HCT116 (cell line): ENCODE measurements around the gene DDRGK1. TPM values are rescaled to one million over a fixed set of nuclear protein-coding genes. Genes with fewer than 3 reads are reported as not detected.
"Not testable (repeated sequence)": the region's sequence is repeated elsewhere in the genome, so short reads cannot be mapped to it uniquely, and the experiment has no call there.

Experiments used
- ATAC-seq: fragments of 200-7000 bp; cut with Tn5 transposase; 2 replicates; pipeline ENCODE4 v1.9.1; 2020; ENCODE audit warnings: mild to moderate bottlenecking, moderate library complexity
- BruUV-seq: library from RNA; stranded (reverse); fragments of 400-500 nt; replicated peaks from 2 replicates; lab custom pipeline; 2021; lab: Mats Ljungman, UMichigan
- CTCF ChIA-PET: fragments of 300-600 bp; sonication (Branson Sonifier 250); formaldehyde crosslinking; loops from one replicate; lab custom pipeline; 2021; ENCODE audit warnings: antibody characterized with exemption; lab: Charles Lee
- POLR2A ChIA-PET: fragments of 300-600, 350-600 bp; sonication (Branson Sonifier 250); formaldehyde crosslinking; loops from one replicate; lab custom pipeline; 2021; ENCODE audit warnings: antibody characterized with exemption; lab: Charles Lee
- RAD21 ChIA-PET, 2 experiments: fragments of 300-600 bp; sonication (Branson Sonifier 250); formaldehyde crosslinking; loops; one replicate each; lab custom pipeline; 2023; ENCODE audit warnings: low total read pairs in 2 of 2; ENCODE audit not compliant: uncharacterized antibody in 2 of 2, unreplicated experiment in 2 of 2, low non-redundant PET in 1 of 2; lab: Charles Lee
- DNase-seq: peaks from one replicate; pipeline ENCODE4 v3.0.0-alpha.2; 2010; ENCODE audit warnings: low read depth, low spot score
- H2AFZ ChIP-seq: fragments of 200-600 bp; shearing (Covaris generic), sonication (generic); 2 replicates; pipeline ENCODE4 v1.6.1; 2017; ENCODE audit warnings: low read depth, mixed run types, mixed read lengths, antibody characterized with exemption, low read length; ENCODE audit not compliant: poor library complexity, severe bottlenecking
- H3K27ac ChIP-seq: 2 replicates; pipeline ENCODE4 v1.5.1; 2012; ENCODE audit warnings: low read depth, low read length
- H3K27me3 ChIP-seq: fragments of 200-600 bp; sonication (generic); 2 replicates; pipeline ENCODE4 v1.6.1; 2016; ENCODE audit warnings: mixed run types, low read length, mixed read lengths; ENCODE audit not compliant: insufficient read depth
- H3K36me3 ChIP-seq, 2 experiments: fragments of 200-500 bp in 1 of 2; fragments of 200-600 bp in 1 of 2; sonication (Bioruptor generic) in 1 of 2; sonication (generic) in 1 of 2; 2 replicates each; pipeline versions ENCODE4 v1.5.1 to v1.6.1; 2014 to 2016; ENCODE audit warnings: low read length in 2 of 2, inconsistent platforms in 1 of 2, mixed read lengths in 1 of 2, mixed run types in 1 of 2; ENCODE audit not compliant: insufficient read depth in 2 of 2, control insufficient read depth in 1 of 2
- H3K4me1 ChIP-seq, 2 experiments: fragments of 200-600 bp in 1 of 2; sonication (generic) in 1 of 2; 2 replicates each; pipeline versions ENCODE4 v1.5.1 to v1.6.1; 2012 to 2017; ENCODE audit warnings: low read length in 2 of 2, inconsistent platforms in 1 of 2, mild to moderate bottlenecking in 1 of 2, mixed read lengths in 1 of 2, mixed run types in 1 of 2, moderate library complexity in 1 of 2; ENCODE audit not compliant: insufficient read depth in 2 of 2, control insufficient read depth in 1 of 2
- H3K4me2 ChIP-seq: fragments of 200-600 bp; sonication (generic); 2 replicates; pipeline ENCODE4 v1.6.1; 2017; ENCODE audit warnings: mixed run types, low read length, mixed read lengths
- H3K4me3 ChIP-seq, 2 experiments: fragments of 200-600 bp in 1 of 2; sonication (generic) in 1 of 2; replicated peaks in 1 of 2; 2 replicates each; pipeline ENCODE4 v1.5.1; 2011 to 2016; ENCODE audit warnings: low read length in 2 of 2, control low read depth in 1 of 2, low read depth in 1 of 2, mild to moderate bottlenecking in 1 of 2, mixed read lengths in 1 of 2, mixed run types in 1 of 2
- H3K79me2 ChIP-seq: fragments of 200-600 bp; sonication (generic); 2 replicates; pipeline ENCODE4 v1.6.1; 2017; ENCODE audit warnings: mild to moderate bottlenecking, mixed run types, low read length, moderate library complexity, mixed read lengths; ENCODE audit not compliant: insufficient read depth
- H3K9ac ChIP-seq: fragments of 200-600 bp; sonication (generic); 2 replicates; pipeline ENCODE4 v1.6.1; 2016; ENCODE audit warnings: low read length, mixed read lengths
- H3K9me2 ChIP-seq: fragments of 200-600 bp; sonication (generic), shearing (Covaris generic); 2 replicates; pipeline ENCODE4 v1.6.1; 2017; ENCODE audit warnings: mixed run types, mild to moderate bottlenecking, moderate library complexity; ENCODE audit not compliant: insufficient read depth
- H3K9me3 ChIP-seq, 2 experiments: fragments of 200-500 bp in 1 of 2; fragments of 200-600 bp in 1 of 2; sonication (Bioruptor generic) in 1 of 2; sonication (generic) in 1 of 2; 2 replicates each; pipeline ENCODE4 v1.6.1; 2014 to 2017; ENCODE audit warnings: low read length in 2 of 2, mixed read lengths in 2 of 2, inconsistent platforms in 1 of 2, low read depth in 1 of 2, mild to moderate bottlenecking in 1 of 2, mixed run types in 1 of 2, moderate library complexity in 1 of 2; ENCODE audit not compliant: control insufficient read depth in 1 of 2, insufficient read depth in 1 of 2
- H4K20me1 ChIP-seq: fragments of 200-600 bp; sonication (generic), shearing (Covaris generic); 2 replicates; pipeline ENCODE4 v1.6.1; 2017; ENCODE audit warnings: mixed run types, mild to moderate bottlenecking, moderate library complexity; ENCODE audit not compliant: insufficient read depth
- CBX3 ChIP-seq: IDR thresholded peaks from 2 replicates; pipeline ENCODE4 v1.6.1; 2012; ENCODE audit warnings: low read depth
- POLR2AphosphoS5 ChIP-seq: IDR thresholded peaks from 2 replicates; pipeline ENCODE4 v1.6.1; 2011; ENCODE audit warnings: mild to moderate bottlenecking, low read depth, low read length, moderate library complexity
- RAD21 ChIP-seq: IDR thresholded peaks from 2 replicates; pipeline ENCODE4 v1.6.1; 2012; ENCODE audit warnings: low read depth, mild to moderate bottlenecking
- SIN3A ChIP-seq: IDR thresholded peaks from 2 replicates; pipeline ENCODE4 v1.6.1; 2012; ENCODE audit warnings: low read depth
- SP1 ChIP-seq: IDR thresholded peaks from 2 replicates; pipeline ENCODE4 v1.6.1; 2012; ENCODE audit warnings: low read depth
- YY1 ChIP-seq: IDR thresholded peaks from 2 replicates; pipeline ENCODE4 v1.6.1; 2011; ENCODE audit warnings: low read length, low read depth, moderate library complexity, mild to moderate bottlenecking; ENCODE audit not compliant: insufficient replicate concordance; ENCODE audit errors: extremely low read depth
- intact Hi-C: fragments of 100-400 bp; cut with micrococcal nuclease; formaldehyde crosslinking; loops from 2 replicates; pipeline ENCODE4 v1.10.0; 2022
- total RNA-seq: library from RNA; stranded (reverse); gene quantifications from one replicate; pipeline ENCODE4 v1.2.1, GENCODE V29; 2021; ENCODE audit not compliant: unreplicated experiment

DDRGK1 gene
- total RNA-seq, 1 experiment from 2014 or later = 45.8 TPM

DNA sequence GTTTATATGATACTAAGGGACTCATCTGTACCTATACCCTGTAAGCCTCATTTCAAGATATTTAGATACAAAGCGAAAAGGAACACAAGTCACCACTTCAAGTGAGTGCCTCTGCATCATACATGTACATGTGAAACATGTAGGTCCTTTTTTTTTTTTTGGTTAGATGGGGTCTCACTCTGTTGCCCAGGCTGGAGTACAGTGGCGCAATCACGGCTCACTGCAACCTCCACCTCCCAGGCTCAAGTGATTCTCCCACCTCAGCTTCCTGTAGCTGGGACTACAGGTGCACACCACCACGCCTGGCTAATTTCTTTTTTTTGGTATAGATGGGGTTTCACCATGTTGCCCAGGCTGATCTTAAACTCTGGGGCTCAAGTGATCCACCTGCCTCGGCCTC is 22.1 kb downstream of the DDRGK1 start:
- DNase-seq = not testable (repeated sequence)

DNA sequence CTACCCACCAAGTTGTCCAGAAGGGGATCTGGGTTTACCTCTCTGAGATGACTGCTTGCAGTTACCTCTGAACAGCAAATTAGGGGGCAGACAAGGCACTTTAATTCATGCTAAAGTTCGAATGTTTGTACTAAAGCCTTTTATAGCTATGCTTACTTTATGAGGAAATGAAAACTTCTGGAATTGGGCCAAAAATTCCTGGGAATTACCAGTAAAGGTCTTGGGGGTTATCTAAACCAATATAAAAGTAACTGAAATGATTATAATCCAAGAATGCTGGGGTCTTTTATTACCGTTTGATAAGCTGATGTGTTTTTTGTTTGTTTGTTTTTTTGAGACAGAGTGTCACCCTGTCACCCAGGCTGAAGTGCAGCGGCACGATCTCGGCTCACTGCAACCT is 23.2 kb downstream of the DDRGK1 start:
- Histone ChIP-seq H3K27ac (no peak overlapping the region), H3K9me2 (no peaks in the 10 kb centered on the region), H3K4me3 (no peak overlapping the region), H3K36me3 (no peaks in the 10 kb centered on the region), H2AFZ (no peak overlapping the region), H3K79me2 (no peaks in the 10 kb centered on the region), H4K20me1 (no peaks in the 10 kb centered on the region), H3K9me3 (no peaks in the 10 kb centered on the region), H3K4me1 (no peaks in the 10 kb centered on the region), H3K27me3 (no peaks in the 10 kb centered on the region), H3K4me2 (no peak overlapping the region), H3K9ac (no peak overlapping the region)
- BruUV-seq = no TSS peak
- RAD21 ChIA-PET = no interaction called here
- POLR2A ChIA-PET = no interaction called here
- TF ChIP-seq SIN3A (no peak), SP1 (no peak), POLR2AphosphoS5 (no peak), RAD21 (no peak), YY1 (no peak), CBX3 (no peak)
- CTCF ChIA-PET = no interaction called here
- intact Hi-C loops = no loop called here
- ATAC-seq (no peak), DNase-seq (no peak)

More for the DNA sequence above, 22.1 kb downstream of the DDRGK1 start:
- POLR2A ChIA-PET, H2AFZ ChIP-seq, H3K4me1 ChIP-seq, BruUV-seq, intact Hi-C loops, H3K36me3 ChIP-seq, H3K27me3 ChIP-seq, H3K9me2 ChIP-seq, H4K20me1 ChIP-seq, H3K4me3 ChIP-seq, RAD21 ChIA-PET, H3K4me2 ChIP-seq, ATAC-seq, H3K9ac ChIP-seq, H3K9me3 ChIP-seq, CTCF ChIA-PET, H3K27ac ChIP-seq, H3K79me2 ChIP-seq: not testable (repeated sequence)
